Activated effector memory CD4-positive, alpha-beta T cell treated with Interleukin-2 at 50 U/mL for 16 hours (primary cell): Measurements from ENCODE around the gene CNTNAP5.

Experiments
- DNase-seq: peaks from one replicate; pipeline ENCODE4 v3.0.0-alpha.2; 2020

The CNTNAP5 gene

DNA sequence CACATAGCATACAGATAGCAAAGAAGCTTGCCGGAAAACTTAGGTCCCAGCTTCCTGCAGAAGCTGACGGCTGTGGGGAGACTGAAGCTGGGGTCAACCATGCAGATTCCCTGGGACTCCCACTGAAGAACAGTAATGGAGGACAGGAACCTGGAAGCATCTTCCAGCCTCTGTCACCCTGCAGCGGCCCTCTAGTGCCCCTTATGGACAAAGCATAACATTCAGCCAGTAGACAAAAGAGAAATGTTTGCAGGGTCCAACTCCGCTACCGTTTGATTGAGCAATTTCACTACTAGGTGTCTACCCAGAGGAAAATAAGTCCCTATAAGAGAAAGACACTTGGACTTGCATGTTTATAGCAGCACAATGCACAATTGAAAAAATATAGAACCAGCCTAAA is 460.6 kb downstream of the CNTNAP5 start:
- DNase-seq, result no peak

DNA sequence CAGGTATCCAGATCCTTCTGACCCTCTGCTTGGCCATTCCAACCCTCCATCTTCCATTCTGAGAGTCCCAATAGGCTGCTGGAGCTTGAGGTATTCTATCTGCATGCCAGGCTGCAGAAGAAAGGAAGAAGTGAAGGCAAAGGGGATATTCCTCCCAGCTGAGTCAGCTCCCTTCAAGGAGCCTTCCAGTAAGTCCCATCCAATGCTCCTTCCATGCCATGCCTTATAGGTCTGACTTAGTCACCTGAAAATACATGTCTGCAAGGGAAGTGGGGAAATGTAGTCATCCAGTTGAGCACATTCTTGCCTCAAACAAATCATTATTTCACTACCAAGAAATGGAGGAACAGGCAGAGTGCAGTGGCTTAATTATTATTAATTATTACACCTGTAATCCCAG is 464.6 kb downstream of the CNTNAP5 start:
- DNase-seq, result no peak

DNA sequence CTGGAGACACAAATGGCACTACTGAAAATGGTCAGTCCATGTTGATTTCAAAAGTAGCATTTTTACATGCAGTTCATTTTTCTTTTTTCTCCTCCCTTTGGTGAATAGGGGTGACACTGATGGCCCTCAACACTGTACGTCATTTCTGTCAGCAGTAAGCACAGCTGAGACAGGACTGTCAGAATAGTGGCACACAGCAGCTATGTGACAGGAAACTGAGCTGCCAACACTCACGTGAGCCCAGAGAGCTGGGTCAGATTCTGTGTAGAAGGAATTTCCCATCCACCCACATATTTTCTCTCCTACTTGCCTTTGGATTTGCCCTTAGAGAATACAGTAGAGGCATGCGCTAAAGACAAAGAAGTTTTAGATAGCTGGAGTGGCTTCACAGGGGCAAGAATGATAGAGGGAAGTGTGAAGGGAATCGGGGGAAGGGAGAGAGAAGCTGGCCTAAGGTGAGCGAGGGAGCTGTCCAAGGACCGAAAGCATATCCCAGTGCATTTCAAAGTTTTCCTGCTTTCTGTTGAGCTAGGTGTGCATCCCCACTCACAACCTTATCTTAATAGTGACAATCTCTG is 476.6 kb downstream of the CNTNAP5 start:
- DNase-seq, result no peak

DNA sequence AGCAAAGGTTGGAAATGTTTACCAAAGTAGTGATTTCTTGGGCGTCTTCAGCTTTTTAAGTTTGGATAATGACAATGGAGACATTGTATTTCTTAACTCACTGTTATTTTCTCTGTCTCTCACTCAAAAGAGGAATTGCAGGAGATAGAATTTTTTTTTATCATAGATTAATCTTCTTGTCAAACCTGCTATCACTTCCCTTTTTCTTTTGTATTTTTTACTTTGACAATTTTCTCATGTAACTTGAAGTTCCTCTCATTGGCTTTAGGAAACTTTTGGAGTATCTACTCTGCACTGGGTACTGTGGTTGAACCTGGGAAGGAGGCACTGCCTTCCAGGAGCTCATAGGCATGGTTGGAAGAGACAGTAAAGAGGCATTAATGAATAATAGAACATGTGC is 489.1 kb downstream of the CNTNAP5 start:
- no peak for DNase-seq

DNA sequence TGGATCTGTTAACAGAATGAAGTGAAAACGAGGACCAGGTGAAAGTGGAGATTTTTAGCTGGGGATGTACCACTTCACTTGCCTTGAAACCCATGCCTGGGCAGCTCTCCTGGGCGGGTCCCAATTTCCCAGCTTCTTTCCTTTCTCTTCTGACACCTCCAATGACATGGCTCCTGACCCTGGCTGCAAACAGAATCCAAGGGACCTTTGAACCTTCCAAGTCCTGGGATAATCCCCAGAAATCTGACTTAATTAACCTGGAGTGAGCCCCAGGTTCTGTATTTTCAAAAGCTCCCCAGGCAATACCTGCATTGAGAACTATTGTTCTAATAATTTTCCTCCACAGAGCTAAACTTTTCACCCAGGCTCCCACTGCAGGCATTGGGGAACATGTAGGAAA is 495.9 kb downstream of the CNTNAP5 start:
- DNase-seq, result no peak

DNA sequence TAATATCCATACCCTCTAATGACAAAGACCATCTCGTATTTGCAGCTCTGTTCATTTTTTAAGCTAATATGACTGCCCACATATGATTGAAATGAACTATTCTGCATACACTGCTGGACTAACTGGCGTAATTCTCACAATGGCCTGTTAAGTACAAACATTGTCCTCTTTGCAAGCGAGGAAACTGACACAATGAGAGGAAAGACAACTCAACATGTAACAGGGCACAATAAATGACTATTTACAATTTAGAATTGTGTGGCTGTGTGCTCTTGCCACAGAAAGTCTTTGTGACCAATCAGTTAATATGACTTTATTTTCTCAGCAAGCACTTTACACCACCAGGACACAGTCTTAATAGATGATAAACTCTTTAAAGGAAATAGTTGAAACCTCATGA is 498.0 kb downstream of the CNTNAP5 start:
- no peak for DNase-seq

DNA sequence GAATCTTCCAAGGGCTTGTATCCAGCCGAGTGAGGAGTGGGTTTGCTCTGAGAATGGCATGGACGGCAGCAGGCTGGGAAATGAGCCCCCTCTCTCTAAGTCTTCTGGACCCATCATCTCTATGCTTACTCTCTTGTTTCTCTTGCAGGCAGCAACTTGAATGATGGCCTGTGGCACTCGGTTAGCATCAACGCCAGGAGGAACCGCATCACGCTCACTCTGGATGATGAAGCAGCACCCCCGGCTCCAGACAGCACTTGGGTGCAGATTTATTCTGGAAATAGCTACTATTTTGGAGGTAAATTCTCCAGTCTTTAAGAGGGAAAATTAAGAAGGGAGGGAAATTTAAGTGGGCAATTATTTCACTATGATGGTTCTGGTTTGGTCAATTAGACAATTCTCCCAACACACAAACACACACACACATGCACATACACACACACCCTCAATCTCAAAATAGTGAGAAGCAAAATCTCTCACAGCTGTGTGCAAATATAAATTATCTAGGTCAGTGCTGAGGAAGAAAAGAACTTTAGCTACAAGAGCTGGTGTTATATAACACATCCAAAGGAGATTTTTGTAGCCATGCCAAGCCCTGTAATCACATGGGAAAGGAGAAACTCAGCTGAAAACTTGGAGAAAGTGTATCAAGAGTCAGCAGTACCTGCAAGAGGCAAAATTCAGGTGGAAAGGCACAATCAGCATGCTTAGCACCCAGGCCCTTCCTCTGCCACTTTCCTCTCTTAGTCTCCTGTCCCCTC is 499.2 kb downstream of the CNTNAP5 start:
- no peak for DNase-seq

DNA sequence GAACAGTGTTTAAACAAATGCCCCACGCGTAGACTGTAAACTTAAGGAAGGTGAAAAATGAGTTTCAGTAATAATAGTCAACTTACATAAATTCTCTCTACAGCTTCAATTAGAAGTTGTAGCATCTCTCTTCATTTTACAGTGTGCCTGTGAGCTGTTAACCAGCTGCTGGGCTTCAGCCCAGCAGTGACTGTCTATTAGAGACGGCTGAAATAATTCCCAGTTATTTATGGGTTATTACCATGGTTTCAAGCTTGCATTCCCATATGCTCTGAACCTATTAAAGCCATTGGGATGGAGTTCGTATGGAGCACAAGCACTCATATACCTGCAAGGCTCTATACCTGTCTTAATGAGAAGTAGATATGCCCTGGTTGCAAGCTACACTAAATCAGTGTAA is 501.1 kb downstream of the CNTNAP5 start:
- no peak for DNase-seq

DNA sequence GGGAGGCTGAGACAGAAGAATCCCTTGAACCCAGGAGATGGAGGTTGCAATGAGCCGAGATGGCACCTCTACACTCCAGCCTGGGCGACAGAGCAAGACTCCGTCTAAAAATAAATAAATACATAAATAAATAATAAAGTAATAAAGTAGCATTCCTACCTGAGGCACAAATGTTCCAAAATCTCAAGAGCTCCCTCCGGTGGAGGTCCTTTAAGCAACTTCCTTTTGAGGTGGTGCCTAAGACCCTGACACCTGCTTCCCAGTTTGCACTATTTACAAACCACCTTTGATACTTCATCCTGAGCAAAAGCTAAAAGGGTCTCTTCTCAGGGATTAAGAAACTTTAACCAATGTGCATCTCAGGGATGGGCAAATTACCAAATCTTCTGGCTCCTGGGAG is 505.1 kb downstream of the CNTNAP5 start:
- no peak for DNase-seq

DNA sequence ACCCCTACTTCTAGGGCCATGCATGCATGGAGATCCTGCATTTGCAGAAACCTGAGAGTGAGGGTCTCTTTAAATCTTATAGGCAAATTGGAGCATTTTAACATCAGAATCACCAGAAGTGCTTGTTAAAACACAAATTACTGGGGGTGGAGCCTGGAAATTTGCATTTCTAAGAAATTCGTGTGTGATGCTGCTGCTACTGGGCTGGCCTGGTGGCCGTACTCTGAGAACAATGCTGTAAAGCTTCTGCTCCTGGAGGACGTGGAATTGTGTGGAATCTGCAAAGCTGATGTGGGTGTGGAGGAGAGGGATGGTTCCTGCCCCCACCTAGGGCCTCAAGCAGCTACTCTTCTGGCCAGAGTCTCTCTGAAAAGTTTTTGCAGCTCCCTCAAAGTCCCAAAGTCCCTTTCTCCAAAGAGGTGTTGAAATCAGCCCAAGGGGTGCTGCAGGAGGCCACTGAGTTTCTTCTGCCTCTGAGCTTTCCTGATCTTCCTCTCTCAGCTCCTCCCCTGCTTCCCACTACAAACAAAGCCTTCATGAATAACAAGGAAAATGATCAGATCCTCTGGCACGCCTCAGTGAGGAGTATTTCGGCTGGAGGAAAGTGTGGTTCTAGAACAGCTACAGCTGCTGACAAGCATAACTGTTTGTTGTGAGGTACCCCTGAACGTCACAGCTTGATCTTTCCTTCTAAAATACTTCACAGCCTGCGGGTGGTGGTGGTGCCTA is 508.3 kb downstream of the CNTNAP5 start:
- no peak for DNase-seq

DNA sequence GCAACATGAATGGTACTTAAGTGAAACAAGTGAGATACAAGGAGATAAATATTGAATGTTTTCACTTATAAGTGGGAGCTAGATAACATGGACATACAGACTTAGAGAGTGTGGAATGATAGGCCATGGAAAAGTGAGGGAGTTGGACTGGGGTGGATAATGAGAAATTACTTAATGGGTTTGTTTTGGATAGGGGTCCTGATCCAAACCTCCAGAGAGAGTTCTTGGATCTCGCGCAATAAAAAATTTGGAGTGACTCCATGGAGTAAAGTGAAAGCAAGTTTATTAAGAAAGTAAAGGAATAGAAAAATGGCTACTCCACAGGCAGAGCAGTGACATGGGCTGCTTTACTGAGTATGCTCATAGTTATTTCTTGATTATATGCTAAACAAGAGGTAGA is 508.9 kb downstream of the CNTNAP5 start:
- no peak for DNase-seq

DNA sequence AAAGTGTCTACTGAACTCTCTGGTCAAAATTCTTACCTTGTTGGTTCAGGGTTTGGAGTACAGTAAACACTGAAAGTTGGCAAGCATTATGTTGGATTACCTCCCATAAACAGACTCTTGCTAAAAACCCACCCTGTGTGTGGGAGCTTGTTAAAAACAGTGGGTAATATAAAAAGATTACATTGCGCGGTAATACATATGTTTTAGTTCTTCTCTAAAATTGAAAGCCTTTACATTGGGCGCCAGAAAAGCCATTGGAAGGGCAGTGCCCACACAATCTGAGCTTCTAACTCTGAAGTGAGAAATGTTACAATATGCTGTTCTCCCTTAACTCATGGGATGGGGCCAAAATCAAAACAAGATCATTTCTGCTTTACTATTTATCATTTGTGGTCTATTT is 510.7 kb downstream of the CNTNAP5 start:
- no peak for DNase-seq

DNA sequence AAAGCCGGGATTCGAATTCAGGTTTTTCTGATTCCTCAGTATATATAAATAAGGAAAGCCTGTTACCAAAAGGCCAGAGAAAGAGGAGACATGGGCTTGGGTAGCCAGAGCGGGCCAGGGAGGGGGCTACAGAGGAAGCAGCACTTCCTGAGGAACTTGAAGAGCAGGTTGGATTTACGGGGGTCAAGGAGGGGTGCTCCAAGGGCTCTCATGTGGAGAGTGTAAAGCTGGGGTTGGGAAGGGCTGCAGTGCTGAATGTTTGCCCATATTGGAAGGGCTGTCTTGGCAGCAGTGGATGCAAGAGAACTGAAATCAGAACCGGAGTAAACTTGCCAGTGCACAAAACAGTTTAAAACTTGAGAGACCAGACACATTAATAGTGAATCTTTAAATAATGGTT is 511.5 kb downstream of the CNTNAP5 start:
- no peak for DNase-seq

DNA sequence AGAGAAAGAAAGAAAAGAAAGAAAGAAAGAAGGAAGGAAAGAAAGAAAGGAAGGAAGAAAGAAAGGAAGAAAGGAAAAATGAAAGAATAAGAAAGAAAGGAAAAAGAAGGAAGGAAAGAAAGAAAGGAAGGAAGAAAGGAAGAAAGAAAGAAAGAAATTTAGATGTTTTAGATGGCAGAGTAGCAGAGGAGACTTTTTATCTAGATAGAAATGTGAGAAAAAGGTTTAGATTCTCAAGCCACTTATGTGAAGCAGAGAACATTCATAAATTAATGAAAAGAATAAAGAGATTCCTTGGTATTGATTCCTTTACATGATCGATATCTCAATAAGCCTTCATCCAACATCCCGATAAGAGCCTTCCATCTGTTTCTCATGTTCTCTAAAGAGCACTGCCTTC is 513.5 kb downstream of the CNTNAP5 start:
- no peak for DNase-seq

DNA sequence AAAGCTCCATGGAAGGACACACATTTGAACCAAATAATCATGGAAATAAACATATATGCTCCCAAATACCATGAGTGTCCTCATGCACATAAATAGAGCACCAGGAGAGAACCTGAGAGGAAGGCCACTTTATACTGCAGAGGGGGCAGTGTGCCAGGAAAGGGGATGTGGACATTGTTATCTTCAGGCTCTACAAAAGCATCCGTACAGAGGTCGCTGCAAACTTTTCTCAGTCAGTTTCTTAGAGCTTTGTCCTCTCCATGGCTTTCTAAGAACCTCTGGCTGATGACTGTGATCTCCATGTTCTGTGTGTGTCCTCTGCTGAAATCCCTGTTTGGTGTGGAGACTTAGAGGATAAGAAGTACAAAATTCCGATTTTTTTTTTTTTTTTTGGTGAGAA is 515.7 kb downstream of the CNTNAP5 start:
- DNase-seq, result no peak

DNA sequence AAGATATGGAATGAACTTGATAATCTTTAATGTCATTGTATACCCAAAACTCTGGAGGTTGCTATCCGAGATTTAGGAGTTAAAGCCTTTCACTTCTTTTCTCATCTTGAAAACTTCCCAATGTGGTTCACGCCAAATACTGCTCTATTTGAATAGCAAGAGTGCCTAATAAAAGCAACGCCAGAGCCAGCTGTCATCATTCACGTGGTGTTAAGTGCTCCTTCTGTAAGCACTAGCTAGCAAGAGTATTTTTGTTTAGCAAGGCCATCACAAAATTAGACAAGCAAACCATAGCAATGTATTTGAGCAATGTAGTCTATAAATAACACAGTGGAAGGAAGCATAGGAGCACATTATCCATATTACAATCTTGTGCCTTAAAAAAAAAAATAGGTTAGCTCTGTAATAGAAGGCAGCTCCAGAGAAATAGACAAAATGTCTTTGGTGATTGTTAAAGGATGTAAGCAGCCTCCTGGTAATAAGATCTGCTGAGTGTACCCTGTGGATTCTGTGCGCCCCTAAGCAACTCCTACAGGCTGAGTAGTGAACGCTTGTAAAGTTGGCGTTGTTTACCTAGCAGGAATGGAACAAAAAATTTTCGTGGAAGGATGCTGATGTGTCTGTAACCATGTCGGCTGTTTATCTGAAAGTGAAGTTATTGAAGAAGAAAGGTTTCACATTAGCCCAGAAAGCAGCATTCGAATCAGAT is 518.0 kb downstream of the CNTNAP5 start:
- no peak for DNase-seq

DNA sequence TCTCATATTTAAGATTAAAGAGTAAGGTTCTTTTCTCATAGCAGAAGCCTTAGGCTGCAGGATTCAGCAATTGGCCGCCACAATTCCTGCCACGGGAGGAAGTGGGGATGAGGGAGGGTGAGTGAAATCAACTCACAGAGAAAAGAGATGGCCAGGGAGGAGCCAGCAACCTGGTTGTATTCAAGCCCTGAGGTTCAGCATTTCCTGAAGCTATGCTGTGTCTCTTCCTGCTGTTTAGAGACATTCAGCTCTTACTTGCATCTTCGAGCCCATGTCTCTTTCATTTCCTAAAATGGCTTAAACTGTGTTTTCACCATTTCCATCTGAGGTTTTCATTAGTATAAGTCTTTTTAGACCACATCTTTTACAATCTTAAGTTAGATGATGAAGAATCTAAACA is 522.6 kb downstream of the CNTNAP5 start:
- no peak for DNase-seq

DNA sequence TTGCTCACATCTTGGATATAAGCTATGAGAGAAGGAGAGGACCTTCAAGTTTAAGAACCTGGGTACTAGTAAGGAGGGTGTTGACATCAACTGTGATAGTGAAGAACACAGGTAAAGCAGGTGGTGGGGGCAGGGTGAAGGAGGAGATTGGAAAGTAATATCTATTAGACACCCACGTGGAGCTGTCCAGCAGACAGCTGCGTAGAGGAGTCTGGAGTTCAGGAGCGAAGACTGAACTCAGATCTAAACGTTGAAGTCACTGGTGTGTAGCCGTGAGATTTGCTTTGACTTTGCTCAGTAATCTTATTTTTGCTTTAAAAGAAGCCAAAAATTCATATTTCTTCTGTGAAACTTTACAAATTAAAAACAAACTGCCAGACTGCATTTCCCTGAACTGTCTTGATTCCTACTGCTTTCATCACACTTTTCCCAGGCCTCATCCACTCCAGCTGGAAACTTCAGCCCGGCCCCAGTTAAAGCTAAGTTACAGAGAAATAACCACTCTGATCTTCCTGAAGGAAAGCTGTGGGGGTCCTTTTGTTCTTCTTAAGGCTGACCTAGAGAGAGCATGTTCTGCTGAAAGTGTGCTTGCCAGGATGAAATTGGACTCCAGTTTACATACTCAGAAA is 533.3 kb downstream of the CNTNAP5 start:
- DNase-seq, result no peak

DNA sequence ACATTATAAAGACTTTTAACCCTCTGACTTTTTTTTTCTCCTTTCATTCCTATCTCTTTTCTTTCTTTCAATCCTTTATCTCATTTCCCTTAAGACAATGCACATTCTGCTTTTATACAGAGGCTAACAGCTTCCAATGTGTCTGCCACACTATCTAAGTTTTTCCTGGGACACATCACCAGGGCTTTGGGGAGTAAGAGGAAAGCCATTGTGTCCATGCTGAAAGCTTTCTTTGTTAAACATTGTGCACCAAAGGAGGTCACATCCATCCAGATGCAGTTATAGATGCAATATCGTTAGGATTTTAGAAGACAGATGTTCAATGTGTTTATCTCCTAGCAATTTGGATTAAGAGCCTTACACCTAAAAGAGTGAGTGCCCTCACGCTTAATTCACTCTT is 534.1 kb downstream of the CNTNAP5 start:
- DNase-seq, result no peak

DNA sequence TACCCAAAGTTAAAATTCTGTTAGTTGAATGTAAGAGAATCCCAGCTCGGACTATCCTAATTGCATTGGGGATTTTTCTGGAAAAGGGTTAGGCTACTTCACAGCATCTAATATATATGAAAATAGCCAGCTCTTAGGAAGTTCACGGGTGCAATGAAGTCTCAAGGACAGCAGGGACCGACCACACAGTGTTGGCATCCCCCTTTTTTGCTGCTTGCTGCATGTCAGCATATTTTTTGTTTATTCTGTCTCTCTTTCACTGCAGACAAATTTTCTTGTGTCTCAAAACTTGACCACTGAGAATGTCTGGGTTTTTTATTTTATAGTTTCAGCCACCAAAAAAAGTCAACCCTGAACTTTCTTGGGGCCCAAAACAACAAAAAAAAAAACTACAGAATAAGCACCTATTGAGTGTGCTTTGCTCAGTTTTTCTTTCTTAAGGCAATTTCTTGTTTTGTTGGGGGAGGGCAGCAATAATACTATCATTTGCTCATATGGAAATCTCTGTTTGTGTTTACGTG is 535.6 kb downstream of the CNTNAP5 start:
- no peak for DNase-seq

DNA sequence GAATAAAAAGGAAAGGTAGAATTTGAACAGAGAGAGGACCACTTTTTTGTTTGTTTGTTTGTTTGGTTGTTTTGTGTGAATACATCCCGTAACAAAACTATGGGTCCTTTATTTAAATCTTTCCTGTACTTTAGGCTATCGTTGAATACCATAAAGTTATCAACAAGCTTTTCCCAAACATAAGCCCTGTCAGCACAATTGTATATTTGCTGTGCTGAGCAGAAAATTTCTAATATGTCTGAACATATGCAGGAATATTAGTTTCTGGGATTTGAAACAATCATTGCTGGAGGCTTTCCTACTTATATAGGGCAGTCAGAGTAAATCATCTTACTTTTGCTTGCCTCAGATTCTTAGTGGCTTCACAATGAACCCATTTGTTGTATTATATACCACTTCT is 536.4 kb downstream of the CNTNAP5 start:
- no peak for DNase-seq

DNA sequence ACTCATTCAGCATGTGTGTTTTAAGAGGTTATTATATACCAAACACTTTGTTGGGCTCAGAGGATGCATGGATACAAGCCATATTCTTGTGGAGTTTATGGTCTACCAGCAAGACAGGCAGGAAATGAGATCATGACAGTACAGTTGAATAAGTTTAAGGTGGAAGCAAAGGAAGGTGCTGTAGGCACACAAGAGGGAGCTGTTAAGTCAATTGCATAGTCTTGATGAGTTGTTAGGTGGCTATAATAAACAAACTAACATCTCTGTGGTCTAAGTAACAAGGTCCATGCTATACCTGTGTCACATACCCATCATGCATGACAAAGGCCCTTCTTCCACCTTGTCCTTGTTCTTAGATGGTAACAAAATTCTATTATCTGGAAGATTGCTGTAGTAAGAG is 538.3 kb downstream of the CNTNAP5 start:
- no peak for DNase-seq

DNA sequence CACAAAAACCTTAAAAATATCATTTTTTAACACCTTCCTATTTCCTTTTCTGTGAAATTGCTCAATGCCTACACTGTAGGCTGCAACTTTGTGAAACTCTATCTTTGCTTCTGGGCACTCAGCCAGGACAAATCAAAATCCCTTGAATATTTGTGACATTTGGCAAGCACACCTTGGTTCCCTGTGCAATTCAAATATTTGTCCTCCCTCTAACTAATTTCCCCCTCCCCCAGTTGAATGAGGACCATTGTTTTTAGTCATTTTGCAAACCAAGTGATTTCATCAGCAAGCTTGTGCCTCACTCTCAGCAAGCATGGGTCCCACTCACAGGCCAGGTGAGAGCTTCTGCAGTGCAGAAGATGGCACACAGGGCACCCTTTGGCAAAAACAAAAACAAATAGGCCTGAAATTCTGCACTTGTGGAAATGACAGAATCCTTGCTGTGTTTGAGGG is 541.5 kb downstream of the CNTNAP5 start:
- no peak for DNase-seq
